ENCODE measurements around the gene CSF2RB.
"Not testable (repeated sequence)": the region's sequence is repeated elsewhere in the genome, so short reads cannot be mapped to it uniquely, and the experiment has no call there.

The CSF2RB gene

GRCh38 chr22:36988075-36988832, 74.8 kb downstream of the CSF2RB start:
- H3K36me3 ChIP-seq, result no peaks in the 10 kb centered on the region
- no peak overlapping the region for H3K27ac ChIP-seq
- no peak for DNase-seq
- no peaks in the 10 kb centered on the region for H3K4me1 ChIP-seq
- peaks cover 0 to 53% of the 10 kb centered on the region in 2 donors for H3K27me3 ChIP-seq
- no peak overlapping the region for H3K4me3 ChIP-seq
- no peak for TF ChIP-seq CTCF (IDR thresholded peaks at IDR 0.05)
- H3K9me3 ChIP-seq, result peaks cover 3 to 10% (median 9%) of the 10 kb centered on the region in 3 donors
- intact Hi-C loops (cut with DNase I; ENCODE audit: low total_unique reads), result no loop called here

GRCh38 chr22:36989012-36989411, 75.6 kb downstream of the CSF2RB start:
- DNase-seq; H3K27ac ChIP-seq; intact Hi-C loops (cut with DNase I; ENCODE audit: low total_unique reads); H3K4me1 ChIP-seq; H3K4me3 ChIP-seq; H3K36me3 ChIP-seq: not testable (repeated sequence)
- peaks cover 3 to 10% (median 9%) of the 10 kb centered on the region in 3 donors for H3K9me3 ChIP-seq
- peaks cover 0 to 45% of the 10 kb centered on the region in 2 donors for H3K27me3 ChIP-seq
